CD4-positive, alpha-beta T cell treated with Interleukin-6 at 100 ng/mL for 8 hours (primary cell): ENCODE results near the gene HOXC10.

Source experiments
- DNase-seq: peaks from one replicate; pipeline ENCODE4 v3.0.0-alpha.2; 2020; ENCODE audit warnings: mixed read lengths, low spot score

The HOXC10 gene

DNA sequence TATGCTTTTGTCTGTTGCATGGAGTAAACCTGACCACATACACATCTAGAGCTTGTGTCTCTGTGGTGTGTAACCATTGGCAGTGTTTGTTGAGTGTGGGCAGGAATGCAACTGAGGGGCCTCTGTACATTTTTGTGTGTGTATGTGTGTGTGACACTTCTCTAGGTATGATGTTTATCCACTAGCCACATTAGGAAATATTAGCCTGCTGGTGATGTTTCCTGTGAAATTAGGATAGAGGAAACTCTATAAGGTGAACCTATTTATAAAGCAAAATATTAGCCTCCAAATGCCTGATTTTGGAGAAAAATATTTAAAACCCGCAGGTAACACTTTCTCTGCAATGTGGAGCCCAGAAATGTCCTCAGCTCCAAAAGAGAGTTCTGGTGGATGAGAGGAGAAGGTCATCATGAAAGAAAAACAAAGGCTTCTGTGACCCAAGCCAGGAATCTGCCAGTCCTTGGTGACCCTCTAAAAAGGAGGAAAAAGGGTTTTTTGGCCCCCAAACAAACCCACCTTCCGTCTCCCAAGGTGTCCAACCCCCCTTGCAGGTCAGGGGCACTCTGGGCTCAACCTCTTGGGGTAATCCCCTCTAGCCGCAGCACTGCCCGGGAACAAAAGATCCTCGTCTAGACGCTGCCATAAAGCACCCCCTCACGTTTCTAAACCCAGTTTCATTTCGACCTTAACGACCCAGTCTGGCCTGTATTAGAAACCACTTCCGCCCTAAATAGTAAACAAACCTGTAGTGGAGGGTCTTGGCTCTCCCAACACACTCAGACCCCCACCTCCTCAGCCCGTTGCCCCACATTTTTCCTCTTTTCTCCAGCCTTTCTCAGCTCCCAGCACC is 7.1 kb upstream of the HOXC10 start:
- DNase-seq = no peak

DNA sequence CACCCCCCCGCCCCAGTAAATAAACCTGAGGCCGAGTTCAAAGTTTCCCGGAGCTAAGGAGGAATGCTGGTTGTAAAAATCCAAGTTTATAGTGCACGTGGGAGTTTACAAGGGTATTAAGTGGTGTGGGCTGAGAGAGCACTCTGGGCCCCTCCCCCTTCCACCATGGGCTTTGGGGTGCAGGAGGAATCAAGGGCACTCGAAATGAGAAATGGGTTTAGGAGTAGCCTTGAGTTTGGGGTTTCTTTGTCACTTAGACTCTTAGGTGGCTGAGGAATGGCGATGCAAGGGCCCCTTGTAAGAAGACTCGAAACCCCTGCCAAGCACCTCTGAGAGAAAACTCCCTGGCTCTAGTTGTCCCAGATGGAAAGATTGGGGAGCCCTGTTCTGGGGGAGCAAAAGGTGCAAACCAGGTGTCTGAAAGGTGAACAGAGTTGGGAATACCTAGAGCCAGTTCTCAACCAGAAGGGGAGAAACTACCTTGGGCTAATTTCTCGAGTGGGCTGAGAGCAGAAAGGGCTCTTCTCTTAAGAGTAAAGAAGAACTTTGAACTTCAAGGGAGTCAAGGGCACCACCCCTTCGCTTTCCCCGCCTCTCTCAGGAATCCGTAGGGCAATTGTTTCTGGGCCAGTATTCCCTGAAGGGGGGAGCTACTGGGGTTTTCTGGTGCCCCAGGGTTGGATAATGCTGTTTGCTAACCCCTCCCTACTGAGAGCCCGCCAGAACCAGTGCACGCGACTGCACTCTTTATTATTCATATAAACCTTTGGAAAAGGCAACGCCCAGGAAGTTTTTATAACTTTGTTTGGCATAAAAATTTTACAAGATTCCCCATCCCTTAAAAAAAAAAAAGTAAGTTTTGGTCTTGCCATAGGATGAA is 6.2 kb upstream of the HOXC10 start:
- DNase-seq = no peak

DNA sequence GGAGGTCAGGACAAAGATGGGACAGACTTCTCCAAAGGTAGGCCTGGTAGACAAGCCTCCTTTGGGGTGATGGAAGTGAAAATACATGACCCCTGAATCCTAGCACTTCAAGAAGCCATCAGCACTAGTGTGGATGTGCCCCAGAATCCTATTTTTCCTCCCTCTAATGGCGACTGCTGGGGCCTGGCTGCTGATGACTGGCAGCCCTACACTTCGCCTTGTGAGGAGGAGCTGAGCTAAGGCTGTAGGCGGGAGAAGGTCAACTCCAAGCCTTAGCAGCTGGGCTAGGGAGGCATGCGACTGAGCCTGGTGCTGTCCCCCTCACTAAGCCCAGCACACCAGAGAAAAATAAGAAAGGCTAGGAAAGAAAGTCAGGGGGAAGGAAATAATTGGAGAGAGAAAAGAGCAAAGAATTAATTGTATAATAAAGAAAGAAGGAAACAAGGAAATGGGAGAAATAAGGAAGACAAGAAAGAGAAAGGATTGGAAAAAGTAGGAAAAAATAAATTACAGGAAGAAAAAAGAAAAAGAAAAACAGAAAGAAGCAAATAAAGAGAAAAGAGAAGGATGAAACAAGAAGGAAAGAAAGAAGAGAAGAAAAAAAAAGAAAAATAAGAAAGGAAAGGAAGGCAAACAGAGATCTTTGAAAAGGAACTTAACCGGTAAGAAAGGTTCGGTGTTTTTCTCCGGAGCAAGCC is 4.7 kb upstream of the HOXC10 start:
- DNase-seq = no peak

- no peak for DNase-seq
Measured at GRCh38 chr12:53980802-53981496, 4.0 kb upstream of the HOXC10 start.

GRCh38 chr12:53981634-53982565 is 3.0 kb upstream of the HOXC10 start:
- no peak for DNase-seq

DNA sequence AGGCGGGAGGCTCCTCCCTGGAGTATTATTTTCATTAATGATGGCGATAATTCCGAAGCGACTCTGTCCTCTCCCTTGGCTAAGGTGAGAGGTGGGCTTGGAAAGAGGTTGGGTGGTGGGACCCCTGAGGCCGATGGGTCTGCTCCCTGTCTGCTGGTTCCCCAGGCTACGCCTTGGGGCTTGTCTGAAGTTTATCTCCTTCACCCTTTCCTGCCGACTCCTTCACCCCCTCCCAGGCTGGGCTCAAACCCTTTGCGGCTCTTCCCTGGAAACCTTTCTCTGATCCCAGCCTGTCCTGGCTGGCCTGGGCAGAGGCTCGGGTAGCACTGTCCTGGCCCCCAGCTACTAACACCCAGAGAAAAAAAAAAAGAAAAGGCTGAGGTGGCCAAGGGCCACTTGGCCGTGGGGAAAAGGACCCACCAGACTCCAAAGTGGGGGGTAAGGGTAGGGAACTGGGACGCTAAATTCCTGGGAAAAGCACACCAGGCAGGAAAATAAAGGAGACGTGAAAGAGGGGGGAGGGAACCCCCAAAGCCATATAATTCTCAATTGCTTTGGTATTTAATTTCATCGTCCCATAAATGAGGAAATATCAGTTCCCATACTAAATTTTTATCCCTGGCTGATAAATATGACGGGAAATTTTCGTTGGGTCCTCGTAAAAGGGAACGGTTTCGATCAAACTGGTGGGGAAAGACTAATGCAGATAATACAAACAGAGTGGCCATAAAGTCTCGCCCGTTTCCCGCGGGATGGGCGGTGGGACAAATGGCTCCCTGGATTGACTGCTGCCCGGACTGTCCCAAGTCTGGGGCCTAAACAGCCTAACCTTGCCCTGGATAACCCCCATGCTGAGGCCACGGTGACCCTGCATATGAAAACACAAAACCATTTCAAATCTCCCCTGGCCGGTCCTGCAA is 2.0 kb upstream of the HOXC10 start:
- DNase-seq = no peak

DNA sequence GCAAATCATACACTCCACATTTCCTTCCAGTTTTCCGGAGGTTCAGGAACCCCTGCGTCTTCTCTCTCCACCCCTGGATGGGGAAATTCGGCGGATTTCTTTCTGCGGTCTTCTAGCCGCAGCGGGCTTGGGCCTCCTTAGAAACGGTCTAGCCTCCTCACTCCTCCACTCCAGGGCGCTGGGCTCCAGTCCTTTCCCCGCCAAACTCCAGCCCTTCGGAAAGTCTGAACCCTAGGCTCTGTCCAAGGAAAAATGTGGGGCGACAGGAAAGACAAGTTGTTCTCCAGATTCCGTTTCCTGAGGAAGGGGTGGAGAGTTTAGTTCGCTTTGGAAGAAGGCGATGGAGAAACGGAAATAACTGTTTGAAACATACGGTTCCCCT is 1.4 kb upstream of the HOXC10 start:
- DNase-seq = no peak

DNA sequence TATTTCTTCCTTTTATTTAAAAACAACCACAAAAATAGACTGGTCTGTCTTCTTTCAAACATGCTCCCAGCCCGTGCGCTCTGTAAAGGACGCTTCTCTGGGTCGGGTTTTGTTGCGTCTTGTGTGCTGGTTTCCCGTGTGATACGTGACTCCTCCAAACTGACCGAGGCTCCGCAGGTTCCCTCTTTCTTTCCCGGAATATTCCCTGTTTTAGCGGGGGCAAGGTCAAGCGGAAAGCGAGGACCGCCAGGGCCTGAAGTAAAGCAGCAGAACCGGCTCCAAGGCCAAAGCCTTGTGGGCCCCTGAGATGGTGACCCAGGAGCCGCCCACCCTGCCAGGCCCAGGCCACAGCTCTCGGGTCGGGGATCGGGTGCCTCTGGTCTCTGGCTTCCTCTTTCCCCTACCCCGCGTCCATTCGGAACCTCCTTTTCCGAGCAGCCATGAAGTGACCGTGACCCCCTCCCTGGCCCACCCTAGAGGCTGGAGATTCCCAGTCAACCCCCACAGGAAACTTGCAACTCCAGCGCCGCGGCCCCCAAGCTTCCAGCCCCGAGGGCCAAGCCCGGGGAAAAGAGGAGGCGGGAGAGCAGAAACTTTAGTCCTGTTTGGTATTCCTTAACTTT is 885 bp upstream of the HOXC10 start:
- DNase-seq = no peak

DNA sequence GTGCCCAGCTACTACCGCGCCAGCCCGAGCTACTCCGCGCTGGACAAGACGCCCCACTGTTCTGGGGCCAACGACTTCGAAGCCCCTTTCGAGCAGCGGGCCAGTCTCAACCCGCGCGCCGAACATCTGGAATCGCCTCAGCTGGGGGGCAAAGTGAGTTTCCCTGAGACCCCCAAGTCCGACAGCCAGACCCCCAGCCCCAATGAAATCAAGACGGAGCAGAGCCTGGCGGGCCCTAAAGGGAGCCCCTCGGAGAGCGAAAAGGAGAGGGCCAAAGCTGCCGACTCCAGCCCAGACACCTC is 697 bp downstream of the HOXC10 start:
- no peak for DNase-seq

DNA sequence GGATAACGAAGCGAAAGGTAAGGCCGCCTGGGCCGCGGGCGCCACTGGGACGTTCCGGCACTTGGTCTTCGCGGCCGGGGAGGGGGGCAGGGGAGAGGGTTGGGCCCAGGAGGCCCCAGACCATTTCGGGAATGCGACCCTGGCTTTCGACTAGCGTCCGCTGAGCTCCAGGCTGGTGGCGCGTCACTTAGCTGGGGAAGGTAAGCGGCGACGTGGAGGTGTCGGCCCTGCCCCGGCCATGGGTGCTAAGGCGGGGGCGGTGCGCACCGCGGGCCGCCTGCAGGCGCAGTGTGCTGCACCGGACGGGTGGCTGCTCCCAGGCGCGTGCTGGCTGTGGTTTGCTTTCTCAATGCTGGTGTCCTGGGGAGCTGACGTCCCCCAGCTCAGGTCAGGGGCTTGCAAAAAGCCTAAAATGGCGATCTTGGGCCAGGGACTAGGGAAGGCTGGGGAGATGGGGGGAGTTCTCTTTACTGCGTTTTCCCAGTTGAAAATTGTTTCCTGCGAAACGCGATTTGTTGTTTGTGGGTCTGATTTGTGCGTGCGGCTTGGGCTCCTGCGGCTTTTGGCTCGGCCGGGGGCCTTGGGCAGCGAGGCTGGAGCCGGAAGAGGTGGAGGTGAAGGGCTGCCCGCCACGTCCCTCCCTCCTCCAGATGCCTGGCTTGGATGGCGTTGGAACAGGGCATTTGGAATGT is 1.2 kb downstream of the HOXC10 start:
- DNase-seq = no peak

GRCh38 chr12:53986686-53987483 is 1.9 kb downstream of the HOXC10 start:
- no peak for DNase-seq

DNA sequence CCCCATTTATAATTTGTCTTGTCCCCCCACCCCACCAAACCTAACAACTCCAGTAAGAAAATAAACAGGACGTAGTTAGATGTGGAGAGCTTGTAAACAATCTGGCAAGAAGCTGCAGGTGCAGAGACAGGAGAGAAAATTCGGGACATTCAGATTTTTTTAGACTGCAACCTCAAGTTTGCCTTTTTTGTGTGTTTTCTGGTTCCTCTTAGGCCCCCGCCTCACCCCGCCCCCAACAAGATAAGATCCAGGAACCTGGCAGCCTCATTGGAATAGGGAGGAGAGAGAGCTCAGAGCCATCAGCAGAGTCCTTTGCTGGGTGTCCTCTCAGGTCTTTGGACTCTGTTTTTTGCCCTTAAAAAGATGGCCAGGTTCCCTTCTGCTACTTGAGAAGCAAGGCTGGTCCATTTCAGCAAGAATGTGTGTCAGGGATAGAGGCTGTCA is 2.9 kb downstream of the HOXC10 start:
- no peak for DNase-seq

- DNase-seq = no peak
Measured at GRCh38 chr12:53988541-53989226, 3.7 kb downstream of the HOXC10 start.

- DNase-seq = no peak
Measured at GRCh38 chr12:53989227-53990113, 4.5 kb downstream of the HOXC10 start.

DNA sequence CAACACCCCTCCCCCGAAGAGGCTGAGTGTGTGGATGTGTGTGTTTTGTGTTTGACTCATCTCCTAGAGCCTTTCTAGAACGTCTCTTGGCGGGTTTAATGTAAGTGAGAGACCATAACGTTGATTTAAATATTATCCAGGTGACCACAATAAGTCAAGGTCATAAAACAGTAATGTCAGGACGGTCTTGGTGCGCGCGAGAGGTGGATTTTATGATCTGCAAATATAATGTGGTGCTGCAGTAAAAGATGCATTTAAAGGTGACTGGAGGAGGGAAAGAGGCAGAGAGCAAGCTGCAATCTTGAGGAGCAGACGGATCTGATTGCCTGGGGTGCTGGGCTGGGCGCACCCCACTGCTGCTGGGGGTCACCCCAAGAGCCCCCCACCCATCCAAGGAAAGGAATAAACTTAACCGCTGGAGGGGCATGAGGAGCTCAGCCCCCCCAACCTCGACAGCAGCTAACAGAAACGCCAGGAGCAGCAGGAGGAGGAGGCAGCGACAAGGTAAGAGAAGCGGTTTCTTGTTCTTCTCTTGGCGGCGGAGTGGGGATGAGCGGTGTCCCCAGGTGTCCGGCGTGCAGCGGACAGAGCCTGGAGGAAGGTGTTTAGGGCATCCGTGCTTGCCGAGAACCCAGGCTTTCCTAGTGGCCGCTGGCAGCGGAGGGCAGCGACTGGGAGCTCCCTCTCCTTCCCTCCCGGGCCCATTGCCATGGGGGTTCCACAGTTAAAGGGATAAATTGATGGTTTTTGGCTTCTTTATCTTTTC is 5.5 kb downstream of the HOXC10 start:
- no peak for DNase-seq

GRCh38 chr12:53991077-53991460 is 6.1 kb downstream of the HOXC10 start:
- DNase-seq = no peak
